GM18505 (cell line): ENCODE measurements around the gene ZEB1.

Experiments
- ATAC-seq: cut with Tn5 transposase; IDR thresholded peaks from one replicate; pipeline ENCODE4 v1.9.1; 2021; ENCODE audit not compliant: unreplicated experiment
- POLR2A ChIP-seq: IDR thresholded peaks from 4 replicates; pipeline ENCODE4 v1.6.1; 2011; ENCODE audit warnings: borderline replicate concordance; ENCODE audit not compliant: insufficient read depth, insufficient read length; ENCODE audit errors: extremely low read depth

ZEB1 gene

GRCh38 chr10:31490858-31491504 is 172.0 kb downstream of the ZEB1 start:
- no peak for TF ChIP-seq POLR2A
- no peak for ATAC-seq

GRCh38 chr10:31507427-31507826 is 188.4 kb downstream of the ZEB1 start:
- ATAC-seq = no peak

GRCh38 chr10:31508234-31508633 is 189.2 kb downstream of the ZEB1 start:
- no peak for TF ChIP-seq POLR2A
- no peak for ATAC-seq

More at GRCh38 chr10:31507427-31507826, 188.4 kb downstream of the ZEB1 start:
- no peak for TF ChIP-seq POLR2A

- TF ChIP-seq POLR2A = no peak
- ATAC-seq = no peak
These were observed 189.9 kb downstream of the ZEB1 start for GRCh38 chr10:31508882-31509281.

- ATAC-seq = no peak
- no peak for TF ChIP-seq POLR2A
These were observed 191.0 kb downstream of the ZEB1 start for GRCh38 chr10:31509989-31510388.

- TF ChIP-seq POLR2A = no peak
- no peak for ATAC-seq
These were observed 196.1 kb downstream of the ZEB1 start for GRCh38 chr10:31515116-31515515.

GRCh38 chr10:31515819-31516402 is 196.9 kb downstream of the ZEB1 start:
- ATAC-seq = no peak
- TF ChIP-seq POLR2A = no peak

- TF ChIP-seq POLR2A = no peak
- ATAC-seq = no peak
These were observed 202.2 kb downstream of the ZEB1 start for GRCh38 chr10:31520986-31521831.

GRCh38 chr10:31522820-31523219 is 203.8 kb downstream of the ZEB1 start:
- no peak for ATAC-seq
- TF ChIP-seq POLR2A = no peak

GRCh38 chr10:31524460-31524859 is 205.4 kb downstream of the ZEB1 start:
- no peak for ATAC-seq
- no peak for TF ChIP-seq POLR2A

- TF ChIP-seq POLR2A = no peak
- ATAC-seq = no peak
These were observed 207.2 kb downstream of the ZEB1 start for GRCh38 chr10:31526178-31526577.

- no peak for ATAC-seq
- TF ChIP-seq POLR2A = no peak
These were observed 207.7 kb downstream of the ZEB1 start for GRCh38 chr10:31526681-31527080.

- no peak for ATAC-seq
- no peak for TF ChIP-seq POLR2A
These were observed 209.8 kb downstream of the ZEB1 start for GRCh38 chr10:31528831-31529230.

GRCh38 chr10:31536302-31536701 is 217.3 kb downstream of the ZEB1 start:
- TF ChIP-seq POLR2A = no peak
- no peak for ATAC-seq
